G401 (cell line): Measurements from ENCODE around the gene CMTR1. TPM values are rescaled to one million over a fixed set of nuclear protein-coding genes. Genes with fewer than 3 reads are reported as not detected.

Experiments used
- DNase-seq: peaks from one replicate; pipeline ENCODE4 v3.0.0-alpha.2; 2015; ENCODE audit warnings: low spot score
- in situ Hi-C: cut with HindIII; loops from 2 replicates; pipeline ENCODE4 v1.10.0; 2016; ENCODE audit warnings: low sequenced_read_pairs, mixed read lengths
- total RNA-seq: library from RNA; depleted of rRNA; stranded (reverse); fragments of >200 nt; shearing (Covaris generic); gene quantifications from 2 replicates; pipeline ENCODE4 v1.2.3, GENCODE V29; 2014

The CMTR1 gene
- total RNA-seq, 1 experiment from 2014 or later, result 47.7 TPM

DNA sequence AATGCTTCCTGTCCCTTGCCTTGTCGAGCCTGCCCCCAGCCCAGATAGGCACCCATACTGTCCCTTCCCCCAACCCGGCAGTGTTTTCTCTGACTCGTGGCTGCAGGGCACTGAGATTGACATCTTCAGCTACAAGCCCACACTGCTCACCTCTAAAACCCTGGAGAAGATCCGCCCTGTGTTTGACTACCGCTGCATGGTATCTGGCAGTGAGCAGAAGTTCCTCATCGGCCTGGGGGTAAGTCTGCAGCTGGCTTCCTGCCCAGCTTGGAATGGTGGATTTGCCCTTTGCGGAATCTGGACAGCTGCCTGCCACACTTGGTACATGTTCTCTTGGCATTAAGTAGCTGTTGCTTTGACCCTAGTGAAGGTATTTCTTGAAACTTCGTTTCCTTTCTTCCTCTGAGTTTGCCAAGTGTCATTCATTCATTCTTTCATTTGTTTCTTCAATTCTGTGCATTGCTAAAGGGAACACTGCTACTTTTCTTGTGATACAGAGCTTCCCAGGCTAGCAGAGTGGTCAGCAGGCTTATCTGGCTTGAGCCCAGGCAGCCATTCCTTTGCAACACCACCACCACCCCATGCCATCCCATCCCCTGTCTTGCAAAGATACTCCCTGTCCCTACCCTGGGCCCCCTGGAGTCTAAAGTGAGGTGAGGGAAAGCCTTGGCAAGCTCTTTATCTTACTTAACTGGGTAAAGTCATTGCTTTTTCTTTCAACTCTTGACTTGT lies 40.5 kb downstream of the CMTR1 start:
- DNase-seq, result no peak
- in situ Hi-C loops, result no loop called here

DNA sequence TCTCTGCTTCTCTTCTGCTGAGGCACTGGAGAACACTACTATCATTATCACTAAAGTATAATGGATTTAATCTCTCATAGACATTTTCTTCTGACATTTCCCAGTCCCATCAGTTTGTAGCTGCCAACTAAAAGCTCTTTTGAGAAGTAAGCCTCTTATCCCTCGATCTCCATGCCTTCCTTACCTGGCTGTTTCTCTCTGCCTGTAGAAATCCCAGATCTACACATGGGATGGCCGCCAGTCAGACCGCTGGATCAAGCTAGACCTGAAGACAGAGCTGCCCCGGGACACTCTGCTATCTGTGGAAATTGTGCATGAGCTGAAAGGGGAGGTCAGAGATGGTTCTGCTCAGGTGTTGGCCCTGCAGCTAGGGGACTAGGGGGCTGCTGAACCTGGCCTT lies 41.3 kb downstream of the CMTR1 start:
- in situ Hi-C loops, result no loop called here
- no peak for DNase-seq

GRCh38 chr6:37477191-37477590 lies 44.2 kb downstream of the CMTR1 start:
- in situ Hi-C loops, result no loop called here
- no peak for DNase-seq

- in situ Hi-C loops, result no loop called here
- no peak for DNase-seq
Observed at GRCh38 chr6:37477656-37478435, 44.8 kb downstream of the CMTR1 start.

DNA sequence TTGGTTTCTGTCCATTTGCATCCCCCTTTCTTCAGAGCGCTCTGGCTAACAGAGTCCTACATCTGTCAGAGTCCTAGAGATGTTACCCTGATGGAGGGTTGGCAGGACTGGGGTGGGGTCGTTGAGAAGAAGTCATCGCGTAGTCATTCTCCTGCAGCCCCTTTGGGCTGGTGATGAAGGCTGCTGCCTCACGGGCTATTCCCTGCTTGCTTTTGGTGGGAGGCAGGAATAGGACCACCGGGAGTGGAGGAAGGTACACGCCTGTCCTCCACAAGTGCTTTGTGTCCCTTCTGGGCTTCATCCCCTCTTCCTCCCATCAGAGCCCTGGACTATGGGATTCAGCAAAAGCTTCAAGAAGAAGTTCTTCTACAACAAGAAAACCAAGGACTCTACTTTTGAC lies 45.8 kb downstream of the CMTR1 start:
- in situ Hi-C loops, result no loop called here
- no peak for DNase-seq

DNA sequence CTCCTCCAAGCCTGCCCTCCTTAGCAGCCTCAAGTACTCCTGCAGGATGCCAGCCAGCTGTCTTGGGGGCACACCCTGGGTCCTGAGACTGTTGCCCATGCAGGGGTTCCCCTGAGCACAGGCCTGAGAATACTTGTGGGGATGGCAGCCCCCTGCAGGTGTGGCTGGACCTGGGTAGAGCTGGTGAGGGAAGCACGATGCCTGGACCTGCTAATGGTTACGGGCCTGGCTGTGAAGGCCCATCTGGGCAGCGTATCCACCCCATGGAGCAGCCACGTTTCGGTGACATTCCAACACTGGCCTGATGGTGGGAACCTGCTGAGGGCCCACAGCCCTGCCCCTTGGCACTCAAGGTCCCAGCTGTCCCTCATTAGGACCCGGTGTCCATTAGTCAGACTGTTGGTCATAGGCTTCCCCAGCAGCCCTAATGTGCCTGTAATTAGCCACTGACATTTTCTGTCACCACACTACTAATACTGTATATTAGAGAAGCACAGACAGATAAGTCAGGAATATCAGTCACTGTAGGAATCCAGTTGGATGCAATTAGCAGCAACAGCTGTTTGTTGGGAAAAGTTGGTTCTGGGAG lies 46.3 kb downstream of the CMTR1 start:
- in situ Hi-C loops, result no loop called here

DNA sequence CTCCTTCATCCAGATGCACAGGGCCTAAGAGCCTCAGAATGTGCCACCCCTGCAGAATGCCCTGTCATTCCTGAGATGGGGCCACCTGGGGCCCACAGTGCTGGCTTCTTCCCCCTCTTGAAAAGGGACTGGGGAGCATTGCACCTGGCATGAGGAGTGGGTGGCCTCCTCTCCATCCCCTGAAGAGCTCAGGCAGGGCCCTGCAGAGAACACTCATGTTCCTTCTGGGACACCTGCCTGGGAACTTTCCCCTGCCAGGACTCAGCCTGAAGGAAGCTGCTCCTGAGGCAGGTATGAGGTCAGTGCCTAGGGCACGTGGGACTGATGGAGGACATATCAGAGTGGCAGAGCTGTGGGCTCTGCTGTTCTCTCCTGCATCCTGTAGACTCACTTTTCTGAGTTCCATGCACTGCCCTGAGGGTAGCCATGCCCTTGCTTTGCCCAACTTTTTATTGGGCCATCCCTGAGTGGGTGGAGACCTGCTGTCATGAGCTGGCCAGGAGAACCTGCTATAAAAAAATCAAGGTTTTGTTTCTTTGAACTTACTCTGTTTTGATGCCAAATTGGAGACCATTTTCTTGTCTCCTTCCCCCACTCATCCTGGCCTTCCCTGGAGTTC lies 47.2 kb downstream of the CMTR1 start:
- in situ Hi-C loops, result no loop called here
- DNase-seq, result no peak

More for the DNA sequence above, 46.3 kb downstream of the CMTR1 start:
- no peak for DNase-seq

GRCh38 chr6:37480951-37481534 lies 48.0 kb downstream of the CMTR1 start:
- DNase-seq, result no peak
- in situ Hi-C loops, result no loop called here

DNA sequence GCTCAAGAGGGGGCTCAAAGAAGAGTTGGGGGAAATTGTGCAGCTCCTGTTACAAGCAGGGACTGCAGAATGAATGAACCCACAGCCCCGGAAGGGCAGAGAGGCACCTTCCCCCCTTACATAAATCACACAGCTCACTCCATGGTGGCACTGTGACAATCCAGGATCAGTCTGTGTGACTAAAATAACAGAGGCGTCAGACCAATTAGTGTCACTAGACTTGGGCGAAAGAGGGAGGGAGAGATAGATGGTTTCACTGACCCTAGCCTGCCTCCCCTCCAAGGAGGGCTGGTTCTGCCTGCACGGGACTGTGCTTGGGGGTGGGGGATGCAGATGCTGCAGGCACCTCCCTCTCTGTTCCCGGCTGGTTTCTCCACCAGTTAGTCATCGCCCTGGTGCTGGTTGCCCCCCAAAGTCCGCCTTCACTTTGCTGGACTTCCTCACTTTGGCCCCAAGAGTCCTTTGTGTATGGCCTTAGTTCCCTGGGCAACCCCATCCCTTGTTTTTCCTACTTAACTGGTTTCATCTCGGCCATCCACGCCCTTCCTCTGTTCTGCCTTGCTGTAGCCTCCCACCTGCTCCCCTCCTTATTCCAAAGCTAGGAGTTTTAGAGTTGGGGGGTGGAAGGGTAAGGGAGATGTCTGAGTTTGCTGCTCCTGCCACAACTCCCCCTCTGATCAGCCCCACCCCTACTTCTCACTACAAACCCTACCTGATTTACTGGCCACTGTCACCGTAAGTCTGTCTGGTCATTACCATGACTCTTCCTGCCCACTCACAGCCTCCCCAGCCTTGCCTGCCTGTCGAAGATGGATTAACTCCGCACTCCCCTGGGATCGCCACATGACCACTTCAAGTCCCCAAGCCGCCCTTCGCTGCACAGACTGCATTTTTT lies 48.9 kb downstream of the CMTR1 start:
- in situ Hi-C loops, result no loop called here
- no peak for DNase-seq

- in situ Hi-C loops, result no loop called here
- DNase-seq, result no peak
Observed at GRCh38 chr6:37482606-37483251, 49.7 kb downstream of the CMTR1 start.

DNA sequence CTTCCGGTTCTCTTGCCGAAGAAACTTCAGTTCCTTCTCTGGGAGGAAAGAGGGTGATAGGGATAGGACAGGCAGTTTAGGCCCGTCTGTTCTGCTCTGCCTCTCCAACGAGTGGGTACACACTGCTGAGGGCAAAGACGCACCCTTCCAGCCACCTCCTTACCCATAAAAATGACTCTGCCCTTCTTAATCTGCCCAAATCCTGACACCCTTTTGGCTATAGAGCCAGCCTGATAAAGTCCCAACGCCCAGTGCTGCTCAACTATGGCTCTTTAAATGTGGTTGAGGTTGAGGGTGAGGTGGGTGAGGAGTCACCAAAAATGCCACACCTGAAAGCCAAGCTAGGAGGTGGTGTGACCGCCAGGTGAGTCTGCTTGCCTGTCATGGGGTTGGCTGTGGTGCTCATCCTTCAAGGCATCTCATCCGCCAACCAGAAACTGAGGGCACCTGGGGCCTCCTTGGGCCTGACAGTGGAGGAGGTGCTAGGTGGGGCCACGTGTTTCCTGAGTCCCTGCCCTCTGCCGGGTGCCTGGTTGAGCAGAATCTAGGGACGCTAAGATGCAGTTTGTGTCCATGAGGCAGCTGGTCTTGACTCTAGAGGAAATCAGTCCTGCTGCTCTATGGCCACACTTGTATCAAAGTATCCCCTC lies 50.4 kb downstream of the CMTR1 start:
- in situ Hi-C loops, result no loop called here

GRCh38 chr6:37483917-37484785 lies 51.1 kb downstream of the CMTR1 start:
- DNase-seq, result peak; percentile 73
- in situ Hi-C loops, result no loop called here

More for the DNA sequence above, 50.4 kb downstream of the CMTR1 start:
- no peak for DNase-seq

GRCh38 chr6:37484786-37485170 lies 51.8 kb downstream of the CMTR1 start:
- in situ Hi-C loops, result no loop called here
- DNase-seq, result no peak

GRCh38 chr6:37485291-37485702 lies 52.3 kb downstream of the CMTR1 start:
- DNase-seq, result peak; percentile 32
- in situ Hi-C loops, result no loop called here

DNA sequence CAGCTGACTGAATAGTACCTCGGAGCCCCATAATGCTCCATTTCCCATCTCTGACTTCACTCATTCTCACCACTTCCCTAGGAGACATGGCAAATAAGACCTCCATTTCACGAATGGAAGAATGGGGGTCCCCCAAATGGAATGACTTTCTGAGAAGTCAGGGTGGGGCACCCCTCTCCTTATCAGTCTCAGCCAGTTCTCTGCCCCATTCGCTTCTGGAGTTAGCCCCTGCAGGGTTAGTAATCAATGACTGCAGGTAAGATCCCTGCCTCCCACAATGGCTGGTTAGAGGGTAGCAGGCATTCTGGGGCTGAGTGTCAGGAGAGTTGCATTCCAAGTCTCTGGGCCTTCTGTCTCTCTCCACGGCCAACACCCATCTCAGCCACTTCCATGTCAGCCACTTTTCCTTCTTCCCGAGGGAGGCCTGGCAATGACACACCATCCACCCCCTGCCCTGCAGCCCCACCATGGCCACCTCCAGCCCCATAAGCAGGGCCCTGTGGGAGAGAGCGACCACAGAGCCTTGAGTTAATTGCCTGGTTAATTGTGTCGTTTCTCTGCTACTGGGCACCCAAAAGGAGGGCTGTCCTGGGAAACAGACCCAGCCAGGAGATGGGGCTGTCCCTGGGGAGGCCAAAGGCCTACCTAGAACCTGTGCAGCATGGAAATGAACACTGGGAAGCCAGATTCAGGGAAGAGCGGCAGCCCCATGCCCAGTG lies 53.3 kb downstream of the CMTR1 start:
- in situ Hi-C loops, result no loop called here
- DNase-seq, result no peak
